ENCODE measurements around the gene OR51A4. TPM values are rescaled to one million over a fixed set of nuclear protein-coding genes. Genes with fewer than 3 reads are reported as not detected.

The OR51A4 gene
- total RNA-seq, 1 experiment from 2014 or later: not detected

- Histone ChIP-seq H3K36me3 (ENCODE audit: control insufficient read depth in 1 of 2, insufficient read depth in 2 of 2, low read length in 2 of 2) (no peaks in the 10 kb centered on the region), H3K4me1 (ENCODE audit: control insufficient read depth in 1 of 2, insufficient read depth in 2 of 2, low read length in 2 of 2) (no peaks in the 10 kb centered on the region), H3K9ac (ENCODE audit: low read length) (no peak overlapping the region), H3K9me3 (ENCODE audit: control insufficient read depth in 1 of 2, insufficient read depth in 1 of 2, low read depth in 1 of 2, low read length in 2 of 2) (no peaks in the 10 kb centered on the region), H3K27me3 (ENCODE audit: insufficient read depth, low read length) (peaks cover 39% of the 10 kb centered on the region), H3K79me2 (ENCODE audit: insufficient read depth, low read length) (no peaks in the 10 kb centered on the region), H3K4me2 (ENCODE audit: low read length) (no peak overlapping the region), H3K4me3 (replicated peaks in 1 of 2; ENCODE audit: low read depth in 1 of 2, low read length in 2 of 2) (no peak overlapping the region), H2AFZ (ENCODE audit: low read depth, low read length, poor library complexity, severe bottlenecking) (no peak overlapping the region), H3K9me2 (ENCODE audit: insufficient read depth) (no peaks in the 10 kb centered on the region), H4K20me1 (ENCODE audit: insufficient read depth) (no peaks in the 10 kb centered on the region), H3K27ac (ENCODE audit: low read depth, low read length) (no peak overlapping the region)
- TF ChIP-seq ZFX (IDR thresholded peaks at IDR 0.05) (no peak), YY1 (IDR thresholded peaks at IDR 0.05; ENCODE audit: extremely low read depth, insufficient replicate concordance, low read depth, low read length) (no peak), EZH2phosphoT487 (IDR thresholded peaks at IDR 0.05; ENCODE audit: borderline replicate concordance) (no peak), EZH2 (IDR thresholded peaks at IDR 0.05) (no peak), JUND (IDR thresholded peaks at IDR 0.05) (no peak), ZBTB33 (IDR thresholded peaks at IDR 0.05; ENCODE audit: extremely low read depth, insufficient replicate concordance, low read length) (no peak), POLR2AphosphoS5 (IDR thresholded peaks at IDR 0.05; ENCODE audit: low read depth, low read length) (no peak), EGR1 (IDR thresholded peaks at IDR 0.05; ENCODE audit: low read depth) (no peak), SRF (IDR thresholded peaks at IDR 0.05; ENCODE audit: low read depth) (no peak), MAX (IDR thresholded peaks at IDR 0.05) (no peak), FOSL1 (IDR thresholded peaks at IDR 0.05; ENCODE audit: low read depth) (no peak)
- intact Hi-C loops (cut with micrococcal nuclease): no loop called here
- POLR2A ChIA-PET: no interaction called here
- DNase-seq (ENCODE audit: low read depth, low spot score) (no peak), ATAC-seq (no peak)
- CTCF ChIA-PET: no interaction called here
- BruUV-seq (replicated peaks): no TSS peak
- RAD21 ChIA-PET (ENCODE audit: low non-redundant PET in 1 of 2, low total read pairs in 2 of 2, uncharacterized antibody in 2 of 2, unreplicated experiment in 2 of 2): no interaction called here
Observed at GRCh38 chr11:4960877-4961276, 13.5 kb upstream of the OR51A4 start.
